Heart right ventricle (tissue), 16 donors: Measurements from ENCODE around the gene NCAM2. TPM values are rescaled to one million over a fixed set of nuclear protein-coding genes. Genes with fewer than 3 reads are reported as not detected.

Source experiments
- ATAC-seq, 8 donors: fragments of 200-7000 bp; cut with Tn5 transposase; one replicate each; pipeline ENCODE4 v1.9.1; 2020; ENCODE audit warnings: mild to moderate bottlenecking in 8 of 8, moderate library complexity in 8 of 8, moderate number of reproducible peaks in 1 of 8
- DNase-seq, 2 donors: peaks; one replicate each; pipeline ENCODE4 v3.0.0-alpha.2; 2020
- H3K27ac ChIP-seq, 10 donors: fragments of 200-600 bp; sonication (generic) in 2 of 10; one replicate each; pipeline versions ENCODE4 v1.5.0 to v1.8.0; 2020 to 2022; ENCODE audit warnings: mild to moderate bottlenecking in 3 of 10
- H3K27me3 ChIP-seq, 7 donors: fragments of 200-600 bp; one replicate each; pipeline ENCODE4 v1.8.0; 2021 to 2022; ENCODE audit warnings: mild to moderate bottlenecking in 2 of 7
- H3K36me3 ChIP-seq, 9 donors: fragments of 200-600 bp; sonication (generic) in 1 of 9; one replicate each; pipeline versions ENCODE4 v1.5.0 to v1.8.0; 2020 to 2022; ENCODE audit warnings: mild to moderate bottlenecking in 2 of 9
- H3K4me1 ChIP-seq, 9 donors: fragments of 200-600 bp; sonication (generic) in 1 of 9; one replicate each; pipeline versions ENCODE4 v1.5.0 to v1.8.0; 2020 to 2022; ENCODE audit warnings: mild to moderate bottlenecking in 4 of 9
- H3K4me3 ChIP-seq, 10 donors: fragments of 200-600 bp; sonication (generic) in 2 of 10; one replicate each; pipeline versions ENCODE4 v1.5.0 to v1.8.0; 2020 to 2022; ENCODE audit warnings: mild to moderate bottlenecking in 7 of 10, moderate library complexity in 2 of 10
- H3K9me3 ChIP-seq, 11 donors: fragments of 200-600 bp in 10 of 11; sonication (generic) in 2 of 11; one replicate each; pipeline versions ENCODE4 v1.5.0 to v1.8.0; 2013 to 2022; ENCODE audit warnings: mild to moderate bottlenecking in 2 of 11, control low read depth in 1 of 11, moderate library complexity in 1 of 11
- WGBS, 2 donors: extraction: QIAGEN DNeasy Blood & Tissue Kit; methylation state at CpG; one replicate each; pipeline ENCODE4 v1.1.7; 2013; ENCODE audit warnings: inconsistent platforms in 1 of 2; 5-methylcytosine and 5-hydroxymethylcytosine counted together
- intact Hi-C, 10 donors: fragments of 100-400 bp; cut with DNase I; formaldehyde crosslinking; loops; one replicate each; pipeline versions ENCODE4 v1.11.1 to v1.14.2; 2022
- polyA plus RNA-seq, 2 donors: library from polyadenylated mRNA; stranded (reverse); fragments of 200-250 nt; gene quantifications; one replicate each; pipeline ENCODE4 v1.2.3, GENCODE V29; 2013
- total RNA-seq, 10 donors: library from RNA; stranded (reverse); fragmentation: NEBNext Ultra II Directional in 3 of 10; extraction: Animal tissue kit (Norgen Biotek cat#: 25700) in 3 of 10; gene quantifications; one replicate each; pipeline versions ENCODE4 v1.2.1 to v1.2.4, GENCODE V29; 2021 to 2023
- TF ChIP-seq, protein P1 (sequence below), 9 donors: fragments of 200-600 bp; sonication (generic) in 2 of 9; IDR thresholded peaks; one replicate each; pipeline versions ENCODE4 v1.5.0 to v1.8.0; 2021 to 2022; ENCODE audit warnings: antibody characterized with exemption in 9 of 9, mild to moderate bottlenecking in 5 of 9, moderate library complexity in 1 of 9
- donor health status: Arrhythmogenic right ventricular cardiomyopathy.
- donor health status: ischemic (EF 13 %, LVEDD 7.1; RV severe dilation, severe dysfunction).
- donor health status: healthy with polysubstance abuse.
- donor health status: DM: no; HTN: yes; CAD: no.
- donor health status: DM: no; HTN: no; CAD: no.
- donor health status: ischemic (EF 25% LVEDD 6.9; RV normal size, moderate dysfunction).
- donor health status: ischemic (EF 25% LVEDD 5.7; RV mildly dilated, moderate dysfunction).
- donor health status: healthy.
- donor health status: DM: yes; HTN: yes; CAD: no.
- donor health status: Ischemic cardiomyopathy.
- donor health status: ischemic (EF 35%, LVEDD 5.7; RV mildly dilated, moderate dysfunction).
- donor health status: nonischemic (EF 11% LVEDD 7.7; RV severe dilation, severe dysfunction).
- donor health status: DM: yes; HTN: yes; CAD: no.
- donor health status: PGD.
- donor health status: ischemic (EF 29% LVEDD 5.4; RV normal size, mild dysfunction).
- donor health status: nonischemic (EF 23%, LVEDD 6.1; RV moderate dilation, normal function).

The NCAM2 gene
- total and polyA plus RNA-seq, 12 donors: 0.25 to 8.9 (median 3.1) TPM

DNA sequence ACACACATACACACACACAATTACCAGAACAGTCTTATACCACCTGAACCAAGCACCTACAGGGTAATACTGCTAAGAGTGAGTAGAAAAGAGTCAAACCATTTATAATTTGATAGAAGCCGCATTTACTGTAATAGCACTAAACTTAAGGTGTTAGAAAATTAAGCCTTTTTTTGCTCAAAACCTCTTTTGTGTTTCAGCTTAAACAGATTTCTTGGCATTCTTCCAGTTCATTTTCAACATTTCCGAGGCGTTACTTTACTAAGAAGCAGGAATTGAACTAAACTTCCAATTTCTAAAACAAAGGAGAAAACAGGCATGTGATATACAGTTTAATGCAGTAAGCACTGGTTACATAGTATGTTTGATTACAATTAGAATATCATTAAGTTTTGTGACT lies 387.2 kb downstream of the NCAM2 start:
- Histone ChIP-seq H3K27me3 (no peaks in the 10 kb centered on the region), H3K4me1 (no peaks in the 10 kb centered on the region), H3K36me3 (no peaks in the 10 kb centered on the region), H3K9me3 (peaks cover 0 to 5% (median 0%) of the 10 kb centered on the region in 11 donors), H3K27ac (no peak overlapping the region), H3K4me3 (no peak overlapping the region)
- intact Hi-C loops: no loop called here
- no peak for DNase-seq
- no peak for ATAC-seq
- 55 to 69% methylated on average over 3 of the region's 3 CpGs for WGBS, 2 donors
- TF ChIP-seq, protein P1, sequence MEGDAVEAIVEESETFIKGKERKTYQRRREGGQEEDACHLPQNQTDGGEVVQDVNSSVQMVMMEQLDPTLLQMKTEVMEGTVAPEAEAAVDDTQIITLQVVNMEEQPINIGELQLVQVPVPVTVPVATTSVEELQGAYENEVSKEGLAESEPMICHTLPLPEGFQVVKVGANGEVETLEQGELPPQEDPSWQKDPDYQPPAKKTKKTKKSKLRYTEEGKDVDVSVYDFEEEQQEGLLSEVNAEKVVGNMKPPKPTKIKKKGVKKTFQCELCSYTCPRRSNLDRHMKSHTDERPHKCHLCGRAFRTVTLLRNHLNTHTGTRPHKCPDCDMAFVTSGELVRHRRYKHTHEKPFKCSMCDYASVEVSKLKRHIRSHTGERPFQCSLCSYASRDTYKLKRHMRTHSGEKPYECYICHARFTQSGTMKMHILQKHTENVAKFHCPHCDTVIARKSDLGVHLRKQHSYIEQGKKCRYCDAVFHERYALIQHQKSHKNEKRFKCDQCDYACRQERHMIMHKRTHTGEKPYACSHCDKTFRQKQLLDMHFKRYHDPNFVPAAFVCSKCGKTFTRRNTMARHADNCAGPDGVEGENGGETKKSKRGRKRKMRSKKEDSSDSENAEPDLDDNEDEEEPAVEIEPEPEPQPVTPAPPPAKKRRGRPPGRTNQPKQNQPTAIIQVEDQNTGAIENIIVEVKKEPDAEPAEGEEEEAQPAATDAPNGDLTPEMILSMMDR (IDR thresholded peaks at IDR 0.05): no peak

DNA sequence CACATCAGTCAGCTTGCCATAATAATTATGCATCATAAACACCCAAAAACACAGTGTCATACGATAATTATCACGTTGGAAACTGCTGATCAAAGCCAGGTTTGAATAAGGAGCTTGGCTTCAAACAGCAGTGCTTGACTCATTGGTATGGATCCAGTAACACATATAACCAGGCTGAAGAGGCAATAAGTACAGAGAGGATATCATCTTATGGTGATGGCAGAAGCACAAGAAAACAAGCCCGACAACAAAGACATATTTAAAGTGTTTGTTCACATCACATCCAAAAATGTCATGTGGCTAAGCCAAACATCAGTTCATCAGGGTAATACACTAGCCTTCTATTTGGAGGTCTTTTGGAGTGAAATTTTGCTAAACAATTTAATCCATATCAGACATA lies 389.7 kb downstream of the NCAM2 start:
- Histone ChIP-seq H3K27me3 (no peaks in the 10 kb centered on the region), H3K27ac (no peak overlapping the region), H3K4me3 (no peak overlapping the region), H3K4me1 (no peaks in the 10 kb centered on the region), H3K9me3 (peaks cover 0 to 21% (median 0%) of the 10 kb centered on the region in 11 donors), H3K36me3 (no peaks in the 10 kb centered on the region)
- intact Hi-C loops: no loop called here
- DNase-seq (no peak), ATAC-seq (no peak)
- TF ChIP-seq, protein P1 (IDR thresholded peaks at IDR 0.05): no peak
- 56 to 68% methylated on average over 3 of the region's 3 CpGs for WGBS, 2 donors

DNA sequence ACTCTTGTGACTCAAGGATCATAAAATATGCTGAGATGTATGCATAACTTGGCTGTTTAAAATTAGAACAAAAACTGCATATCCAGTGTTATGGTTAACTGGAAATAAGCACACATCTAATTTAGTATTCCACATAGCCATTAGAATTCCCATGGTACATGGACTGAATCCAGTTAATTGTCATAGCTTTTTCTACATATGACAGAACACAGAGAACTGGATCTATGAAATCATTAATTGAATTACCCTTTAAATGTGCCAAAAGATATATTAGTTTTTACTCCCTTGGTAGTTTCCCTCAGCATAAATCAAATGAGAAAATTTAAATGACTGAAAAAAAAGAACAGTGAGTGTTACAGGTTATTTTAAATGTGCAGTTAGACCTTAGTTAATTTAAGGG lies 395.9 kb downstream of the NCAM2 start:
- Histone ChIP-seq H3K36me3 (no peaks in the 10 kb centered on the region), H3K9me3 (peaks cover 0 to 57% (median 5%) of the 10 kb centered on the region in 11 donors), H3K27ac (no peak overlapping the region), H3K4me1 (no peaks in the 10 kb centered on the region), H3K4me3 (no peak overlapping the region), H3K27me3 (no peaks in the 10 kb centered on the region)
- intact Hi-C loops: no loop called here
- TF ChIP-seq, protein P1 (IDR thresholded peaks at IDR 0.05): no peak
- no peak for ATAC-seq
- DNase-seq: no peak

DNA sequence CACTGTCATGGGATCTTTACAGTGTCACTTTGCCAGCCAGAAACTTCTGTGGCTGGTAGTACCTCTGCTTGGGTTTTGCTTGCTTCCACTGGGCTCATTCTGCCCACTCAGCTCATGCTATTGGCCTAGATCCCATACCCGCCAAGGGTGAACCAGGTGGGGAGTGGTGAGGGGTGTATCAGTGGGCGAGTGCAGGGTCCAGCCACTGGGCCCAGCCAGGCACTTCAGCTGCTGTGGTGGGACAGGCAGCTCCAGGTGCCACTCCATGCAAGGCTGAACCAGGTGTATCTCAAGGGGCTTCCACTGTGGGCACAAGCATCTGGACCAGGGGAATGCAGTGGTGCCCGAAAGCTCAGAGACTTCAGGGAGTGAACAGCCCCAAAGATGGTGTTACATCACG lies 398.2 kb downstream of the NCAM2 start:
- Histone ChIP-seq H3K27ac (no peak overlapping the region), H3K4me3 (no peak overlapping the region), H3K9me3 (peaks cover 0 to 70% (median 9%) of the 10 kb centered on the region in 11 donors), H3K36me3 (no peaks in the 10 kb centered on the region), H3K4me1 (no peaks in the 10 kb centered on the region), H3K27me3 (no peaks in the 10 kb centered on the region)
- intact Hi-C loops: no loop called here
- DNase-seq: no peak
- TF ChIP-seq, protein P1 (IDR thresholded peaks at IDR 0.05): no peak
- 76 to 77% methylated on average over 4 of the region's 4 CpGs for WGBS, 2 donors
- ATAC-seq: no peak
